Mucosa of descending colon (tissue), 3 donors: ENCODE measurements around the gene KAZN. TPM values are rescaled to one million over a fixed set of nuclear protein-coding genes. Genes with fewer than 3 reads are reported as not detected.

Source experiments
- ATAC-seq: fragments of 200-7000 bp; cut with Tn5 transposase; one replicate; pipeline ENCODE4 v1.9.1; 2020; ENCODE audit warnings: mild to moderate bottlenecking, moderate library complexity
- DNase-seq, 3 donors: peaks; one replicate each; pipeline ENCODE4 v3.0.0-alpha.2; 2020
- H3K36me3 ChIP-seq: fragments of 200-600 bp; one replicate; pipeline ENCODE4 v1.8.0; 2021; ENCODE audit warnings: low read depth, mild to moderate bottlenecking
- H3K4me1 ChIP-seq: fragments of 200-600 bp; one replicate; pipeline ENCODE4 v1.8.0; 2021; ENCODE audit warnings: low read depth, mild to moderate bottlenecking
- H3K4me3 ChIP-seq: fragments of 200-600 bp; one replicate; pipeline ENCODE4 v1.8.0; 2021; ENCODE audit warnings: mild to moderate bottlenecking
- H3K9me3 ChIP-seq: fragments of 200-600 bp; one replicate; pipeline ENCODE4 v1.8.0; 2021; ENCODE audit warnings: mild to moderate bottlenecking
- CTCF ChIP-seq: fragments of 200-600 bp; IDR thresholded peaks from one replicate; pipeline ENCODE4 v1.8.0; 2022; ENCODE audit warnings: antibody characterized with exemption, mild to moderate bottlenecking
- intact Hi-C, 2 donors: fragments of 100-400 bp; cut with DNase I in 1 of 2; cut with micrococcal nuclease in 1 of 2; formaldehyde crosslinking; loops; one replicate each; pipeline versions ENCODE4 v1.11.0 to v1.11.1; 2022; cut with DNase I, micrococcal nuclease
- total RNA-seq, 3 donors: library from RNA; stranded (reverse); fragmentation: NEBNext Ultra II Directional in 2 of 3; extraction: Animal tissue kit (Norgen Biotek cat#: 25700) in 2 of 3; gene quantifications; one replicate each; pipeline versions ENCODE4 v1.2.1 to v1.2.4, GENCODE V29; 2021 to 2023
- donor health status: DM: no; HTN: no; CAD: no; lungs with moderate emphysema.
- donor health status: DM: no; HTN: no; CAD: no.
- donor health status: DM: no; HTN: yes; CAD: no.

The KAZN gene
- total RNA-seq, 3 donors from 2014 or later: 9.7 to 21.9 (median 15.8) TPM

GRCh38 chr1:14590411-14591180 lies 7.9 kb upstream of the KAZN start:
- H3K36me3 ChIP-seq: no peaks in the 10 kb centered on the region
- H3K4me3 ChIP-seq: no peak overlapping the region
- no peaks in the 10 kb centered on the region for H3K9me3 ChIP-seq
- H3K4me1 ChIP-seq: no peaks in the 10 kb centered on the region
- intact Hi-C loops: no loop called here
- DNase-seq (no peak), ATAC-seq (no peak)
- no peak for TF ChIP-seq CTCF

GRCh38 chr1:14591600-14591999 lies 6.9 kb upstream of the KAZN start:
- H3K36me3 ChIP-seq: no peaks in the 10 kb centered on the region
- H3K4me1 ChIP-seq: no peaks in the 10 kb centered on the region
- no peak for DNase-seq
- no peak overlapping the region for H3K4me3 ChIP-seq
- H3K9me3 ChIP-seq: no peaks in the 10 kb centered on the region
- intact Hi-C loops: no loop called here
- ATAC-seq: no peak
- no peak for TF ChIP-seq CTCF

- no peaks in the 10 kb centered on the region for H3K36me3 ChIP-seq
- no peaks in the 10 kb centered on the region for H3K9me3 ChIP-seq
- H3K4me3 ChIP-seq: no peak overlapping the region
- no peak for TF ChIP-seq CTCF
- DNase-seq: no peak
- intact Hi-C loops: no loop called here
- no peak for ATAC-seq
- no peaks in the 10 kb centered on the region for H3K4me1 ChIP-seq
Observed at GRCh38 chr1:14592004-14592631, 6.4 kb upstream of the KAZN start.

- Histone ChIP-seq H3K36me3 (no peaks in the 10 kb centered on the region), H3K4me1 (no peaks in the 10 kb centered on the region), H3K9me3 (no peaks in the 10 kb centered on the region), H3K4me3 (no peak overlapping the region)
- intact Hi-C loops: no loop called here
- no peak for DNase-seq
- no peak for TF ChIP-seq CTCF
- no peak for ATAC-seq
Observed at GRCh38 chr1:14593302-14593701, 5.2 kb upstream of the KAZN start.

GRCh38 chr1:14594045-14594444 lies 4.4 kb upstream of the KAZN start:
- ATAC-seq (no peak), DNase-seq (no peak)
- H3K4me3 ChIP-seq: no peak overlapping the region
- no peaks in the 10 kb centered on the region for H3K9me3 ChIP-seq
- intact Hi-C loops: no loop called here
- peaks cover 3% of the 10 kb centered on the region for H3K4me1 ChIP-seq
- H3K36me3 ChIP-seq: no peaks in the 10 kb centered on the region
- no peak for TF ChIP-seq CTCF
